Measurements from ENCODE around the gene MGAT3.

Gene MGAT3

GRCh38 chr22:39473851-39474250 is 17.0 kb downstream of the MGAT3 start:
- no peak for DNase-seq

- no peak for DNase-seq
These were observed 17.7 kb downstream of the MGAT3 start for GRCh38 chr22:39474351-39475111.

GRCh38 chr22:39475337-39475736 is 18.5 kb downstream of the MGAT3 start:
- no peak for DNase-seq

- DNase-seq = no peak
These were observed 19.1 kb downstream of the MGAT3 start for GRCh38 chr22:39475902-39476301.

GRCh38 chr22:39476664-39477063 is 19.9 kb downstream of the MGAT3 start:
- DNase-seq = no peak

GRCh38 chr22:39477542-39477941 is 20.7 kb downstream of the MGAT3 start:
- no peak for DNase-seq

- DNase-seq = peak in 2 of 4 experiments; percentile 55 to 65
These were observed 21.6 kb downstream of the MGAT3 start for GRCh38 chr22:39478441-39478850.

GRCh38 chr22:39479254-39479653 is 22.4 kb downstream of the MGAT3 start:
- DNase-seq = no peak

GRCh38 chr22:39480557-39480956 is 23.7 kb downstream of the MGAT3 start:
- DNase-seq = no peak

- no peak for DNase-seq
These were observed 24.2 kb downstream of the MGAT3 start for GRCh38 chr22:39481054-39481453.

- no peak for DNase-seq
These were observed 24.8 kb downstream of the MGAT3 start for GRCh38 chr22:39481595-39481994.

GRCh38 chr22:39482768-39483167 is 26.0 kb downstream of the MGAT3 start:
- DNase-seq = peak in 1 of 4 experiments; percentile 14

- DNase-seq = no peak
These were observed 30.4 kb downstream of the MGAT3 start for GRCh38 chr22:39486951-39487825.

GRCh38 chr22:39487826-39488520 is 31.2 kb downstream of the MGAT3 start:
- no peak for DNase-seq

- no peak for DNase-seq
These were observed 31.8 kb downstream of the MGAT3 start for GRCh38 chr22:39488563-39489083.

GRCh38 chr22:39489094-39490068 is 32.6 kb downstream of the MGAT3 start:
- DNase-seq = peak; percentile 11 to 62 (median 52)

- DNase-seq = peak; percentile 67 to 84 (median 79)
These were observed 33.5 kb downstream of the MGAT3 start for GRCh38 chr22:39490135-39490798.

- no peak for DNase-seq
These were observed 34.3 kb downstream of the MGAT3 start for GRCh38 chr22:39490966-39491680.

- DNase-seq = no peak
These were observed 34.9 kb downstream of the MGAT3 start for GRCh38 chr22:39491696-39492095.

GRCh38 chr22:39492186-39492585 is 35.4 kb downstream of the MGAT3 start:
- DNase-seq = no peak

Data from suppressor macrophage (primary cell).